ENCODE results near the gene TMEM225.

TMEM225 gene

GRCh38 chr11:123885570-123885969 lies at the start of gene TMEM225:
TSS of gene TMEM225 (minus strand) at chr11:123885670. CDS start at chr11:123885425, 245 bp downstream.
- DNase-seq (ENCODE audit: low spot score), result no peak
- in situ Hi-C loops (cut with MboI; ENCODE audit: low pct_unique_long_range_greater_than_20kb, low sequenced_read_pairs, unreplicated experiment), result no loop called here
- TF ChIP-seq CTCF (IDR thresholded peaks at IDR 0.05; ENCODE audit: extremely low read depth, insufficient read depth, missing control alignments), result no peak

- no peak for DNase-seq (ENCODE audit: low spot score)
- no peak for TF ChIP-seq CTCF (IDR thresholded peaks at IDR 0.05; ENCODE audit: extremely low read depth, insufficient read depth, missing control alignments)
- in situ Hi-C loops (cut with MboI; ENCODE audit: low pct_unique_long_range_greater_than_20kb, low sequenced_read_pairs, unreplicated experiment), result no loop called here
Measured at GRCh38 chr11:123924027-123924426, 38.6 kb upstream of the TMEM225 start.

- in situ Hi-C loops (cut with MboI; ENCODE audit: low pct_unique_long_range_greater_than_20kb, low sequenced_read_pairs, unreplicated experiment), result no loop called here
- TF ChIP-seq CTCF (IDR thresholded peaks at IDR 0.05; ENCODE audit: extremely low read depth, insufficient read depth, missing control alignments), result no peak
- DNase-seq (ENCODE audit: low spot score), result no peak
Measured at GRCh38 chr11:123920943-123921342, 35.5 kb upstream of the TMEM225 start.

GRCh38 chr11:123905826-123906225 lies 20.4 kb upstream of the TMEM225 start:
- in situ Hi-C loops (cut with MboI; ENCODE audit: low pct_unique_long_range_greater_than_20kb, low sequenced_read_pairs, unreplicated experiment), result no loop called here
- no peak for TF ChIP-seq CTCF (IDR thresholded peaks at IDR 0.05; ENCODE audit: extremely low read depth, insufficient read depth, missing control alignments)
- no peak for DNase-seq (ENCODE audit: low spot score)

- in situ Hi-C loops (cut with MboI; ENCODE audit: low pct_unique_long_range_greater_than_20kb, low sequenced_read_pairs, unreplicated experiment), result no loop called here
- DNase-seq (ENCODE audit: low spot score), result no peak
- no peak for TF ChIP-seq CTCF (IDR thresholded peaks at IDR 0.05; ENCODE audit: extremely low read depth, insufficient read depth, missing control alignments)
Measured at GRCh38 chr11:123904932-123905331, 19.5 kb upstream of the TMEM225 start.

GRCh38 chr11:123903932-123904331 lies 18.5 kb upstream of the TMEM225 start:
- peak; percentile 14 for DNase-seq (ENCODE audit: low spot score)
- in situ Hi-C loops (cut with MboI; ENCODE audit: low pct_unique_long_range_greater_than_20kb, low sequenced_read_pairs, unreplicated experiment), result no loop called here
- no peak for TF ChIP-seq CTCF (IDR thresholded peaks at IDR 0.05; ENCODE audit: extremely low read depth, insufficient read depth, missing control alignments)

- no peak for TF ChIP-seq CTCF (IDR thresholded peaks at IDR 0.05; ENCODE audit: extremely low read depth, insufficient read depth, missing control alignments)
- DNase-seq (ENCODE audit: low spot score), result no peak
- in situ Hi-C loops (cut with MboI; ENCODE audit: low pct_unique_long_range_greater_than_20kb, low sequenced_read_pairs, unreplicated experiment), result no loop called here
Measured at GRCh38 chr11:123901867-123902266, 16.4 kb upstream of the TMEM225 start, which contains the start of gene OR8D4. TSS of gene OR8D4 (plus strand) at chr11:123902167. CDS start at chr11:123906432, 4,265 bp downstream.
